ENCODE data around the gene MAPK4.
"Not testable (repeated sequence)": the region's sequence is repeated elsewhere in the genome, so short reads cannot be mapped to it uniquely, and the experiment has no call there.

MAPK4 gene

DNA sequence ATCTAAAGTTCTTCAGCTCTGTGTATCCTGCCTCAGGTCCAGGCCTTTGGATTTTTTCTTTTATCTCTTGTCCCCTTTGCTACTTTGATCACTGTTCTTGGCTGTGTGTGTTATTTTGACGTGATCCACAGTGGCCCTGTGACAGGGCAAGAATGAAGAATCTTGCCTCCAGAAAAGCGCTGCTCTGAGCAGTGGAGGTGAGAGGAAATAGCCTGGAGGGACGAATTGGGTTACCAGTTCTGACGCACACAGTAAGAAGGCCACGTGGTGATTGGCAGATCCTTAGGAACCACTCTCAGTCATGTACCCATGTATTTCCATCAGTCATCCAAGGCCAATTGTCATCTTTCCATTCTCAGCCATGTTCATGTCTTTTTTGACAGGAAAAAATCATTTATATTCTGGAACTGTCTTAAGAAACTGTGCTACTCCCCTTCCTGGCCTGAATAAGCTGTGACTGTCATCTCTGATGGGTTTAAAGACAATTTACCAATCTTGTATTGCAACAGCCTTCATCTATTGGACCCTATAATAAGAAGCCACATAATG lies 47.6 kb downstream of the MAPK4 start:
- peaks cover 9% of the 10 kb centered on the region for H3K27me3 Mint-ChIP-seq (ENCODE audit: low read depth, poor library complexity)
- peaks cover 15% of the 10 kb centered on the region for H3K36me3 Mint-ChIP-seq (ENCODE audit: low read depth)
- H3K27ac Mint-ChIP-seq = no peak overlapping the region
- no peak for TF ChIP-seq CTCF (IDR thresholded peaks at IDR 0.05)
- no peak overlapping the region for H3K4me3 Mint-ChIP-seq
- DNase-seq = no peak
- peaks cover 6% of the 10 kb centered on the region for H3K4me1 Mint-ChIP-seq
- H3K9me3 Mint-ChIP-seq = peaks cover 8% of the 10 kb centered on the region

DNA sequence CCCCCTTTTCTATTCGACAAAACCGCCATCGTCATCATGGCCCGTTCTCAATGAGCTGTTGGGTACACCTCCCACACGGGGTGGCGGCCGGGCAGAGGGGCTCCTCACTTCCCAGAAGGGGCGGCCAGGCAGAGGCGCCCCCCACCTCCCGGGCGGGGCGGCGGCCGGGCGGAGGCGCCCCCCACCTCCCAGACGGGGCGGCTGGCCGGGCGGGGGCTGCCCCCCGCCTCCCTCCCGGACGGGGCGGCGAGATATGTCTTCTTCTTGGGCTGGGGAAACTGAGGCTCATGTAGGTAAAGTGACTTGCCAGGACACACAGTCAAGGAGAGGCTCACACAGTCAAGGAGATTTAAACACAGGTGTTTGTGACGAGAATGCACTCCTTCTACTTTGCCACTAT lies 49.3 kb downstream of the MAPK4 start:
- not testable (repeated sequence) for H3K27me3 Mint-ChIP-seq (ENCODE audit: low read depth, poor library complexity); DNase-seq; H3K27ac Mint-ChIP-seq; H3K4me3 Mint-ChIP-seq; H3K4me1 Mint-ChIP-seq
- H3K9me3 Mint-ChIP-seq = peaks cover 18% of the 10 kb centered on the region
- peaks cover 24% of the 10 kb centered on the region for H3K36me3 Mint-ChIP-seq (ENCODE audit: low read depth)

DNA sequence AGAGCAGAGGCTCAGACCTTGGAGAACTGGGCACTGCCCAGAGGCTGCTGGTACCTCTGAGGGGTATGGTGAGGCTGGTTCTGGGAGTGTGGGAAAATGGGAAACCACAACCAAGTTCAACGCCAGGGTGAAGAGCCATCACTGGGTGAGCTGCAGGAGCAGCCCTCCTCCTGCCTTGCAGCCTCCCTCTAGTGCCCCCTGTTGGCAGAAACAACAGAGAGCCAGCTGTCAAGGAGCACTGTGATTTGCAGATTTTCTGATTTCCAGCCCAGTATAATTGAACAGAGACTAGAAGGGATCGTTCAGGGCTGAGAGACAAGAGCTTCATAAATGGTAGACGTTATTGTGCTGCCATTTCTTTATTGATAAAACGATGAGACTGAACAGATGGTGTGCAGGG lies 50.5 kb downstream of the MAPK4 start:
- peaks cover 3% of the 10 kb centered on the region for H3K27me3 Mint-ChIP-seq (ENCODE audit: low read depth, poor library complexity)
- H3K4me1 Mint-ChIP-seq = no peaks in the 10 kb centered on the region
- no peak overlapping the region for H3K4me3 Mint-ChIP-seq
- no peak for TF ChIP-seq CTCF (IDR thresholded peaks at IDR 0.05)
- no peak overlapping the region for H3K27ac Mint-ChIP-seq
- peaks cover 18% of the 10 kb centered on the region for H3K9me3 Mint-ChIP-seq
- DNase-seq = no peak
- peaks cover 24% of the 10 kb centered on the region for H3K36me3 Mint-ChIP-seq (ENCODE audit: low read depth)

DNA sequence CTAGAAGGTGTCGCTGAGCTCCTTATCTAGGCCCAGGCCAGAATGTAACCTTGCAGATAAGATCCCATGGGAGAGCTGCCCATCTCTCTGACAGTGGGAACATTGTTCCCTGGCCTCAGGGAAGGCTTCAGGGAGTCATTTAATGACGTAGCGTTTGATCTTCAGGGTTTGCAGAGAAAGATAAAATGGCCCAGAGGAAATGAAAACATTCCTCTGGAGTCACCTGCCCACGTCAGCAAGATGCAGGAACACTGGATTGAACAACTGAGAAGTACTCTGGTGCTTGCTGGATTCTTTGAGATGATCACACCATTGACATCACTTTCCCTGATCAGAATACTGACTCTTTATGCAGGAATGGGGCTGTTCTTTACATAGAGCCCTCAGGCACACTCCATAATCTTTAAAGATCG lies 51.6 kb downstream of the MAPK4 start:
- no peak for TF ChIP-seq CTCF (IDR thresholded peaks at IDR 0.05)
- H3K27ac Mint-ChIP-seq = no peak overlapping the region
- no peak for DNase-seq

DNA sequence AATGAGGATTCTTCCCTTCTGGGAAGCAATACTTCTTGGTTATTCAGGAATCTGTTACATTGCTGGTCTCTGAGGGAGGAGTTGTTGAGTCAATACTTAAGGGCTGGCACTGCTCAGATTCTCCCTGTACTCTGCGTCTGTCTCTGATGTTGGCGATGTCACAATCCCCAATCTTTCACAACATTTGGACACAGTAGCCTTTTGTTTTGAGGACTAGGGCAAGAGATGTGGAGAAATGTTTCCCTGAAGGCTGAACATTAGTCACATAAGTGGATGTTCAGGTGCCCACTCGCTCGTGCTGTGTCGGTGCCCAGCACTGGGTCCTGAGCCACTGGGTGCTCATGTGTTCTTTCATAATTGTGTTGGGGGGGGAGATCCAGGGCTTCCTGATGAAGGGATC lies 55.0 kb downstream of the MAPK4 start:
- no peak for TF ChIP-seq CTCF (IDR thresholded peaks at IDR 0.05)
- Mint-ChIP-seq H3K9me3 (peaks cover 12% of the 10 kb centered on the region), H3K4me3 (no peak overlapping the region), H3K27ac (no peak overlapping the region), H3K4me1 (no peaks in the 10 kb centered on the region), H3K36me3 (ENCODE audit: low read depth) (peaks cover 20% of the 10 kb centered on the region), H3K27me3 (ENCODE audit: low read depth, poor library complexity) (peaks cover 3% of the 10 kb centered on the region)
- no peak for DNase-seq

More for the DNA sequence above, 51.6 kb downstream of the MAPK4 start:
- Mint-ChIP-seq H3K27me3 (ENCODE audit: low read depth, poor library complexity) (peaks cover 3% of the 10 kb centered on the region), H3K4me1 (no peaks in the 10 kb centered on the region), H3K4me3 (no peak overlapping the region), H3K36me3 (ENCODE audit: low read depth) (peaks cover 24% of the 10 kb centered on the region), H3K9me3 (peaks cover 18% of the 10 kb centered on the region)

GRCh38 chr18:50616484-50617048 lies 56.7 kb downstream of the MAPK4 start:
- H3K36me3 Mint-ChIP-seq (ENCODE audit: low read depth) = peaks cover 14% of the 10 kb centered on the region
- no peaks in the 10 kb centered on the region for H3K27me3 Mint-ChIP-seq (ENCODE audit: low read depth, poor library complexity)
- no peaks in the 10 kb centered on the region for H3K4me1 Mint-ChIP-seq
- no peak for DNase-seq
- TF ChIP-seq CTCF (IDR thresholded peaks at IDR 0.05) = no peak
- H3K4me3 Mint-ChIP-seq = no peak overlapping the region
- peaks cover 10% of the 10 kb centered on the region for H3K9me3 Mint-ChIP-seq
- no peak overlapping the region for H3K27ac Mint-ChIP-seq
